ENCODE measurements around the gene FGD2.
"Not testable (repeated sequence)": the region's sequence is repeated elsewhere in the genome, so short reads cannot be mapped to it uniquely, and the experiment has no call there.

The FGD2 gene

GRCh38 chr6:37047689-37048402 is 42.4 kb downstream of the FGD2 start:
- no peak for DNase-seq

GRCh38 chr6:37048403-37048850 is 43.0 kb downstream of the FGD2 start:
- DNase-seq = no peak

GRCh38 chr6:37048851-37049757 is 43.6 kb downstream of the FGD2 start:
- peak; percentile 66 for DNase-seq

- DNase-seq = no peak
These were observed 44.2 kb downstream of the FGD2 start for GRCh38 chr6:37049758-37050044.

- DNase-seq = no peak
These were observed 44.8 kb downstream of the FGD2 start for GRCh38 chr6:37050045-37050853.

- DNase-seq = no peak
These were observed 45.3 kb downstream of the FGD2 start for GRCh38 chr6:37050854-37051137.

- DNase-seq = peak; percentile 75
These were observed 45.9 kb downstream of the FGD2 start for GRCh38 chr6:37051138-37052026.

- no peak for DNase-seq
These were observed 46.7 kb downstream of the FGD2 start for GRCh38 chr6:37052027-37052628.

GRCh38 chr6:37053683-37054082 is 48.2 kb downstream of the FGD2 start:
- DNase-seq = no peak

- DNase-seq = no peak
These were observed 48.7 kb downstream of the FGD2 start for GRCh38 chr6:37054171-37054570.

GRCh38 chr6:37054580-37054979 is 49.1 kb downstream of the FGD2 start:
- no peak for DNase-seq

GRCh38 chr6:37056112-37056403 is 50.6 kb downstream of the FGD2 start:
- no peak for DNase-seq

GRCh38 chr6:37056439-37057127 is 51.1 kb downstream of the FGD2 start:
- DNase-seq = no peak

GRCh38 chr6:37057128-37057471 is 51.6 kb downstream of the FGD2 start:
- DNase-seq = no peak

- DNase-seq = no peak
These were observed 52.2 kb downstream of the FGD2 start for GRCh38 chr6:37057678-37058077.

- peak; percentile 67 for DNase-seq
These were observed 52.7 kb downstream of the FGD2 start for GRCh38 chr6:37058084-37058586.

- not testable (repeated sequence) for DNase-seq
These were observed 53.5 kb downstream of the FGD2 start for GRCh38 chr6:37058984-37059343.

GRCh38 chr6:37059344-37060194 is 54.1 kb downstream of the FGD2 start:
- DNase-seq = peak; percentile 98

GRCh38 chr6:37060195-37060559 is 54.7 kb downstream of the FGD2 start:
- DNase-seq = no peak

- DNase-seq = no peak
These were observed 55.8 kb downstream of the FGD2 start for GRCh38 chr6:37061157-37061804.
